Limb (tissue), 2 donors: ENCODE measurements around the gene SERPINI2.
A peak's percentile ranks its signal among the peaks of the same experiment; 100 is the strongest.
"Not testable (repeated sequence)": the region's sequence is repeated elsewhere in the genome, so short reads cannot be mapped to it uniquely, and the experiment has no call there.

Experiments used
- DNase-seq, 2 donors: peaks; one replicate each; pipeline ENCODE4 v3.0.0-alpha.2; 2016; ENCODE audit errors: extremely low spot score in 2 of 2

Gene SERPINI2

GRCh38 chr3:167450675-167451074 lies 23.2 kb downstream of the SERPINI2 start:
- DNase-seq: no peak

- no peak for DNase-seq
Measured at GRCh38 chr3:167450195-167450594, 23.6 kb downstream of the SERPINI2 start.

- no peak for DNase-seq
Measured at GRCh38 chr3:167445491-167445890, 28.4 kb downstream of the SERPINI2 start.

GRCh38 chr3:167441256-167441655 lies 32.6 kb downstream of the SERPINI2 start:
- DNase-seq: no peak

- no peak for DNase-seq
Measured at GRCh38 chr3:167437428-167438139, 36.3 kb downstream of the SERPINI2 start.

- not testable (repeated sequence) for DNase-seq
Measured at GRCh38 chr3:167426962-167427361, 46.9 kb downstream of the SERPINI2 start.

- DNase-seq: not testable (repeated sequence)
Measured at GRCh38 chr3:167422396-167422795, 51.4 kb downstream of the SERPINI2 start.

GRCh38 chr3:167409611-167410010 lies 64.2 kb downstream of the SERPINI2 start:
- peak in 1 of 2 donors; percentile 27 for DNase-seq

- DNase-seq: peak; percentile 56 to 64
Measured at GRCh38 chr3:167406876-167407492, 66.9 kb downstream of the SERPINI2 start.

- DNase-seq: no peak
Measured at GRCh38 chr3:167397826-167398225, 76.0 kb downstream of the SERPINI2 start.

GRCh38 chr3:167396075-167396474 lies 77.8 kb downstream of the SERPINI2 start:
- DNase-seq: no peak

GRCh38 chr3:167394003-167394402 lies 79.8 kb downstream of the SERPINI2 start:
- DNase-seq: no peak
